DND-41 (cell line): ENCODE results near the gene ISG15.

Source experiments
- ATAC-seq: fragments of 200-7000 bp; cut with Tn5 transposase; 3 replicates; pipeline ENCODE4 v1.9.1; 2021; ENCODE audit warnings: low read depth; ENCODE audit not compliant: insufficient read depth
- DNase-seq: peaks from one replicate; pipeline ENCODE4 v3.0.0-alpha.2; 2020
- H2AFZ ChIP-seq: 2 replicates; pipeline ENCODE4 v1.6.0; 2012; ENCODE audit warnings: low read depth, low read length
- H3K27ac ChIP-seq: 2 replicates; pipeline ENCODE4 v1.5.1; 2012; ENCODE audit warnings: low read length, inconsistent platforms
- H3K27me3 ChIP-seq: fragments of 200-600 bp; sonication (generic); 2 replicates; pipeline ENCODE4 v1.6.0; 2012; ENCODE audit warnings: low read length, mild to moderate bottlenecking, inconsistent platforms; ENCODE audit not compliant: insufficient read depth, poor library complexity
- H3K36me3 ChIP-seq: 2 replicates; pipeline ENCODE4 v1.5.1; 2012; ENCODE audit warnings: low read length, inconsistent platforms; ENCODE audit not compliant: insufficient read depth
- H3K4me1 ChIP-seq: 2 replicates; pipeline ENCODE4 v1.5.1; 2012; ENCODE audit warnings: mild to moderate bottlenecking, low read length; ENCODE audit not compliant: insufficient read depth
- H3K4me2 ChIP-seq: 2 replicates; pipeline ENCODE4 v1.6.0; 2012; ENCODE audit warnings: mild to moderate bottlenecking, moderate library complexity, low read length, inconsistent platforms; ENCODE audit not compliant: insufficient read depth
- H3K4me3 ChIP-seq, 2 experiments: fragments of 200-600 bp in 1 of 2; shearing (Covaris generic) in 1 of 2; 2 replicates each; pipeline ENCODE4 v1.5.1; 2012 to 2016; ENCODE audit warnings: inconsistent platforms in 2 of 2, low read length in 2 of 2, mild to moderate bottlenecking in 2 of 2, low read depth in 1 of 2, moderate library complexity in 1 of 2
- H3K79me2 ChIP-seq: 2 replicates; pipeline ENCODE4 v1.6.0; 2012; ENCODE audit warnings: low read length, inconsistent platforms; ENCODE audit not compliant: insufficient read depth
- H3K9ac ChIP-seq: 2 replicates; pipeline ENCODE4 v1.6.0; 2012; ENCODE audit warnings: low read depth, mild to moderate bottlenecking, inconsistent platforms, low read length, moderate library complexity
- H3K9me3 ChIP-seq: 2 replicates; pipeline ENCODE4 v1.5.1; 2012; ENCODE audit warnings: low read length, moderate library complexity, mild to moderate bottlenecking, inconsistent platforms; ENCODE audit not compliant: insufficient read depth, severe bottlenecking
- H4K20me1 ChIP-seq: 2 replicates; pipeline ENCODE4 v1.6.0; 2012; ENCODE audit warnings: low read length; ENCODE audit not compliant: insufficient read depth
- EZH2 ChIP-seq: IDR thresholded peaks from 3 replicates; pipeline ENCODE4 v1.6.1; 2012; ENCODE audit warnings: borderline replicate concordance, low read depth, mild to moderate bottlenecking, moderate library complexity, low read length, inconsistent platforms; ENCODE audit not compliant: severe bottlenecking

ISG15 gene

DNA sequence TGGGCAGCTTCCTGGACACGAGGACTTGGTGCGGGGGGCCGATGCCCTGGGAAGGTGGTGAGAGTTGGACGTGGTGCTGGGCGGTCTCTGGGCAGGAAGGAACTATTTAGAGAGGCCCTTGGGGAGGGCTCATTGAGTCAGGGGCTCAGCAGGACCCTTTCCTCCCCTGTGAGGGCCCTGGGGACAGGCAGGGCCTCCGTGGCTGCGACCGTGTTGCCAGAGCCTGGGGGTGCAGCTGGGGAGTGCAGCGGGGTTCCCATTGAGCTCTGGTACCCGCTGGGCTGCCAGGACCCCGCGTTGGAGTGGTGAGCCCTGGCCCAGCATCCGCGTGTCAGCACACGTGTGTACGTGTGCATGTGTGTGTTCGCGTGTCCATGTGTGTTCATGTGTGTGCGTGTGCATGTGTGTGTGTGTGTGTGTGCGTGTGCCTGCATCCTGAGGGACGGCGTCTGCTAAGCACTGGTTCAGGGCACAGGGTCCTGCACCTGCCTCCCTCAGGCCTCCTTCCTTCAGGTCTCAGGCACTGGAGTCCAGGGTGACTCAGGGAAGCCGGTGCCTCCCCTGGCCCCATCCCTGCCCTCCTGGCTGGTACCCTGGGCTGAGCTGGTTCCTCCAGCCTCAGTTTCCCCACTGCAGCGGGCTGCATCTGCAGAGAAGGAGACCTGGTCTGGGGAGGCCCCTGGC, 50.1 kb downstream of the ISG15 start:
- H3K79me2 ChIP-seq = no peaks in the 10 kb centered on the region
- DNase-seq (no peak), ATAC-seq (no peak)
- H3K36me3 ChIP-seq = no peaks in the 10 kb centered on the region
- H2AFZ ChIP-seq = no peak overlapping the region
- H3K9ac ChIP-seq = no peak overlapping the region
- peaks cover 15% of the 10 kb centered on the region for H3K4me1 ChIP-seq
- no peak overlapping the region for H3K4me2 ChIP-seq
- no peak for TF ChIP-seq EZH2
- no peak overlapping the region for H3K27ac ChIP-seq
- H3K27me3 ChIP-seq = peaks cover 31% of the 10 kb centered on the region
- H4K20me1 ChIP-seq = peaks cover 39% of the 10 kb centered on the region
- H3K4me3 ChIP-seq = no peak overlapping the region
- H3K9me3 ChIP-seq = no peaks in the 10 kb centered on the region
